HUES6 (cell line): Measurements from ENCODE around the gene DCTN4.

ENCODE experiments used
- H3K27ac ChIP-seq: 2 replicates; pipeline ENCODE4 v1.7.0; 2013; ENCODE audit warnings: low read depth, mild to moderate bottlenecking, low read length, inconsistent platforms
- H3K27me3 ChIP-seq: 2 replicates; pipeline ENCODE4 v1.6.1; 2013; ENCODE audit warnings: low read length; ENCODE audit not compliant: control insufficient read depth, insufficient read depth
- H3K36me3 ChIP-seq: 2 replicates; pipeline ENCODE4 v1.6.1; 2013; ENCODE audit warnings: low read length; ENCODE audit not compliant: control insufficient read depth, insufficient read depth
- H3K4me1 ChIP-seq: 2 replicates; pipeline ENCODE4 v1.6.1; 2013; ENCODE audit warnings: low read length; ENCODE audit not compliant: control insufficient read depth, insufficient read depth
- H3K4me3 ChIP-seq: 2 replicates; pipeline ENCODE4 v1.5.1; 2013; ENCODE audit warnings: low read depth, low read length
- H3K9ac ChIP-seq: one replicate; pipeline ENCODE4 v1.6.1; 2013; ENCODE audit warnings: mild to moderate bottlenecking, low read length
- H3K9me3 ChIP-seq: 2 replicates; pipeline ENCODE4 v1.6.1; 2013; ENCODE audit warnings: low read depth, low read length; ENCODE audit not compliant: control insufficient read depth, insufficient read depth

Gene DCTN4

DNA sequence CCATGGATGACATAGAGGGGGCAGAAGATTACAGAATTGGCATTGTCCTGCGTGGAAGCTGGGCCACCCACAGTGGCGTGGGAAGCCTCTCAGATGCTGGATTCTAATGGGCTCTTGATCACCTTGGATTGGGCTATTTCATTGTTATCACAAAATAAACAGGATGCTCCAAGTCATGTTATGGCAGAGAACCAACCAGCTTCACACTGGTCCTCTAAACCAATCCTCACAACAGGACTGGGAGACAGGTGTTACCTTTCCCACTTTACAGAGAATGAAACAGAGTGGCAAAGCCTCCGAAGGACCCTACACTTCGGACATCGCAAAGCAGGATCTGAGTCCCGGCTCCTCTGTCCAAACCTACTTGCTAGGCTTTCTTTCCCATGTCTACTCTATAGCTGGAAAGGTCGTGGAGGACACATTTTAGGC lies 19.3 kb upstream of the DCTN4 start:
- Histone ChIP-seq H3K9me3 (no peaks in the 10 kb centered on the region), H3K27ac (no peak overlapping the region), H3K9ac (peak overlapping the region; percentile 54), H3K4me3 (peak overlapping the region; percentile 74), H3K27me3 (peaks cover 27% of the 10 kb centered on the region), H3K36me3 (no peaks in the 10 kb centered on the region), H3K4me1 (peaks cover 19% of the 10 kb centered on the region)

DNA sequence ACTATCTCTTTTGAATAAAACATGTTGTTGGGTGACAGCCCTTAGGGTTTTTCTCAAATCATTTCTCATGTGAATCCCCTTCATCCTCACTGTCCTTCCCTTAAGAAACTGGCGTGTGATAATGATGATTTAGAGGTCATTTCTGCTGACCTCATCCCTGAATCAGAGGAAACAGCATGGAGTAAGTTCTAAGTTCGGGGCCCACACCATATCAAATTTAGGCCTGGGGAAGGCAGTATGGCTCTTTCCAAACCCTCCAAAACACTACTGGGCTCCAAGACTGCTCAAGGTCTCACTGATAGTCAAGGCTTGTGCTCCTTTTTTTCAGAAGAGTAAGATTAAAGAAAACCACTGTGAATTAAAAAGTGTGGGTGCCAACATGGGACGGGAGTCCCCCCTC lies 18.9 kb upstream of the DCTN4 start:
- no peak overlapping the region for H3K9ac ChIP-seq

DNA sequence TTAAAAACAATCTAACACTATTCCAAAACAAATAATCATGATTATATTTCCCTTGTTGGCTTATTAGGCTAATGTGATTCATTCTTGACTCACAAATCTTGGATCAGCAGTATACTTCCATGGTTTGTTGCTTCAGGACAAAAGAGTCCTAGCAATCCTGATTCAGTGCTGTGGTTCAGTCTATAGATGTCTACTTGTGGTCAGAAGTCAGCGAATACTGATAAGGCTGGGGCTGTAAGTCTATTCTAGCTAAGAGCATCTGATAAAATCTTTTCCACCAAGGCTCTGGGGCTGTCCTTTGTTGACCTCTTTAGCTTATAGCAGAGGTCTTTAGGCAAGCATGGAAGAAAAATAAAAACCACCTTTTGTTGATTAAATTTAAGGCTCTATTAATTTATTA lies 15.3 kb upstream of the DCTN4 start:
- Histone ChIP-seq H3K4me1 (peaks cover 8% of the 10 kb centered on the region; the same call in 1 of the 2 replicates), H3K27ac (no peak overlapping the region), H3K4me3 (no peak overlapping the region), H3K9ac (no peak overlapping the region), H3K36me3 (no peaks in the 10 kb centered on the region), H3K27me3 (peaks cover 15% of the 10 kb centered on the region), H3K9me3 (no peaks in the 10 kb centered on the region)

More for the DNA sequence above, 18.9 kb upstream of the DCTN4 start:
- H3K27me3 ChIP-seq, result peaks cover 27% of the 10 kb centered on the region
- no peaks in the 10 kb centered on the region for H3K36me3 ChIP-seq
- peaks cover 19% of the 10 kb centered on the region for H3K4me1 ChIP-seq
- no peaks in the 10 kb centered on the region for H3K9me3 ChIP-seq
- H3K27ac ChIP-seq, result no peak overlapping the region
- peak overlapping the region; percentile 74 for H3K4me3 ChIP-seq

DNA sequence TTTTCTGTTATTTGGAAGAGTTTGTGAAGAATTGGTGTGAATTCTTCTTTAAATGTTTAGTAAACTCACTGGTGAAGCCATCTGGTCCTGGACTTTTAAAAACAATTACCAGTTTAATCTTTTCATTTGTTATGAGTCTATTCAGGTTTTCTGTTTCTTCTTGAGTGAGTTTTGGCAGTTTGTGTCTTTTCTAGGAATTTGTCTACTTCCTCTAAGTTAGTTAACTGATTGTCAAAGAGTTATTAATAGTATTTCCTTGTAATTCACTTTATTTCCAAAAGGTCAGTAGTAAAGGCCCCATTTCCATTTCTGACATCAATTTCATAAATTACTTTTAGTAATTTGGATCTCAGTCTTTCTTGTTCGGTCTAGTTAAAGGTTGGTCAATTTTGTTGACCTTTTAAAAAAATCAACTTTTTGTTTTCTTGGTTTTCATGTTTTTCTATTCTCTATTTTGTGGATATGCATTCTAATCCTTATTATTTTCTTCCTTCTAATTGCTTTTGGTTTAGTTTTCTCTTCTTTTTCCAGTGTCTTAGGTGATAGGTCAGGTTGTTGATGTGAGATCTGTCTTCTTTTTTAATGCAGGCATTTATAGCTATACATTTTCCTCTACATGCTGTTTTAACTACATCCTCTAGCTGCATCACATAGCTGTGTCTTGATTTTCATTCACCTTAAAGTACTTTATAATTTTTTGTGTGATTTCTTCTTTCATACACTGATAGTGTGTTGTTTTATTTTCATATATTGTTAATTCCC lies 12.4 kb upstream of the DCTN4 start:
- no peak overlapping the region for H3K9ac ChIP-seq
- H3K36me3 ChIP-seq, result no peaks in the 10 kb centered on the region
- no peaks in the 10 kb centered on the region for H3K9me3 ChIP-seq
- H3K27me3 ChIP-seq, result peaks cover 3% of the 10 kb centered on the region; the same call in 1 of the 2 replicates
- H3K4me1 ChIP-seq, result no peaks in the 10 kb centered on the region
- no peak overlapping the region for H3K27ac ChIP-seq
- no peak overlapping the region for H3K4me3 ChIP-seq

DNA sequence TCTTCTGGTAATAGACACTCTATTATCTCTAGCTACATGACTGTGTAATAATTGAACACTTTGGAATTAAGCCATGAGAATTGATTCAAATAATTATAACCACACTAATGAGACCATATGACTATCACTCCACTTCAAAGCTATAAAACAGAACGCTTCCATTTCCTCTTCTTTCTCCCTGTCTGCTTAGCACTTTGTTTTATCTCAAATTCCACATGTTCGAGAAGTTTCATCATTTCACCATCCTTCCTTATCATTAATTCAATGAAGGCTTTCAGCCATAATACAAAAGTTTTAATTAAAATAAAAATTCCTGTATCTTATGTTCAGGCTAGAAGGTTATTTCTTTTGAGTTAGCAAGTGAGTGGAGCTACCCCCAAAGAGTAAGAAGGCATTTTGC lies 7.4 kb upstream of the DCTN4 start:
- Histone ChIP-seq H3K27me3 (peaks cover 3% of the 10 kb centered on the region; the same call in 1 of the 2 replicates), H3K9me3 (no peaks in the 10 kb centered on the region), H3K36me3 (no peaks in the 10 kb centered on the region), H3K4me3 (no peak overlapping the region), H3K4me1 (no peaks in the 10 kb centered on the region), H3K9ac (no peak overlapping the region), H3K27ac (no peak overlapping the region)

DNA sequence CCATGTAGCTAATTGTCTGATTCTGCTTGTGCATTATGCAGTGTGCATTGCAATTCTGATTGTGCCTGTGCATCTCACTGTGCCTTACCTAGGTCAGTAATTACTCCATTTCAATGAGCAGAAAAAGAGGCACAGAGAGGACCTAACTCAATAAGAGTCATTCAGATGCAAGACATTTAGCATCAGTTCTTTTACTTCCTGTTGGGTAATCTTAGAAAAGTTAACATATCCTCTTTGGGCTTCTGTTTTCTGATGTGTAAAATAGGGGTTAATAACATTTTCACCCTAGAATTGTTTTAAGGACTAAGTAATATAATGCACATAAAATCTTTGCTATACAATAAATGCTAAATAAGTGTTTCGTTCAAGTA lies 7.0 kb upstream of the DCTN4 start:
- H3K4me1 ChIP-seq, result no peaks in the 10 kb centered on the region
- H3K9ac ChIP-seq, result no peak overlapping the region
- peaks cover 3% of the 10 kb centered on the region; the same call in 1 of the 2 replicates for H3K27me3 ChIP-seq
- no peaks in the 10 kb centered on the region for H3K36me3 ChIP-seq
- H3K27ac ChIP-seq, result no peak overlapping the region
- no peaks in the 10 kb centered on the region for H3K9me3 ChIP-seq
- H3K4me3 ChIP-seq, result no peak overlapping the region

DNA sequence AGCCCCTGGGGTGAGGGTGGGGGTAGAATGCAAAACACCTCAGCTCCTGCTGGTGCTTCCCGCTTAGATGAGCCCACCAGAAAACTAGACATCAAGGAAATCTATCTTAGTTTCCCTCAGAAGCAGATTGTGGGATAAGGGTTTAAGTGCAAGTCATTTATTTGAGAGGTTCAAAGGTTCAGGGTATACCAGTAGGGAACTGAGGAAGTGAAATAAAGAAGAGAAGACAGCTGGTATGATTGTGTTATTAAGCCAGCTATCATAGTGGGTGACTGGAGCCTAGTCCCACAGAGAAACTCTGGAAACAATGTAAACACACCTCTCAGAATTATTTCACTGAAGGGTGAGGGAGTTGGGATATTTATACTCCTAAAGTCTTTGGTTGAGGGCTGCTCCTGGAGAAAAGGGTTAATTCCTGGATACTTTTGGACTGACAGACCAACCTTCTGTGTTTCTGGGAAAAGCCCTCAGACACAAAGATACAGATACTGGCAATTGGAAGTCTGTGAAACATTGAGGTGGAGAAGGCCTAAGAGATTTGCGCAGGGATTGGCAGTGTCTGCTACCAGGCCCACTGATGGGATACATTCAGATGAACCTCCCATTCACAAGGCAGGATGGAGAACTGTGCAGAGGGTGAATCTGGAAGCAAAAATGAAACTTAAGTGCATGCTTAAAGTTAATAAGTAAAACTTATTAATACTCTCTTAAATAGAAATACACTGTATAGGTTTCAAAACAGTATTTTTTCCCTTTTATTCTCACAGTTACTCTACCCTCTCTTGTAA lies 6.4 kb upstream of the DCTN4 start:
- H3K4me1 ChIP-seq, result no peaks in the 10 kb centered on the region
- H3K27me3 ChIP-seq, result peaks cover 3% of the 10 kb centered on the region; the same call in 1 of the 2 replicates
- H3K4me3 ChIP-seq, result no peak overlapping the region
- H3K9me3 ChIP-seq, result no peaks in the 10 kb centered on the region; the same call in 1 of the 2 replicates
- H3K36me3 ChIP-seq, result no peaks in the 10 kb centered on the region
- no peak overlapping the region for H3K27ac ChIP-seq
- H3K9ac ChIP-seq, result no peak overlapping the region

DNA sequence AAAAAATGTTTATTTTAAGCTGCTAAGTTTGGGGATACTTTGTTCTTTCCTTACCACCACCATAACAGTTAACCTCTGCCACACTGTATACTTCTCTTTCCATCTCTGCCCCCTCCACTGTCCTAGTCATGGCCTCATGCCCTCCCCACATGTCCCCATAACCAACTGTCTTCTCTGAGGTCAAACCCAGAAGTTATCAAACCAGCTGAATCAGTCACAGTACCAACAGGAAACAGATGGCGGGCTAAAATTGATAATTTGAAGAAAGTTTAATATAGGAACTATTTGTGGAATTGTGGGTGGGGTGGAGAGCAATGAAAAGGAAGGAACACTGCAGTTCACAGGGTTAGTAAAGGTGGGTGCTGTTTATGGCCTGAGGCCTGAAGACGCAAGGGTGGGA lies 5.7 kb upstream of the DCTN4 start:
- Histone ChIP-seq H3K9ac (no peak overlapping the region), H3K9me3 (peaks cover 5% of the 10 kb centered on the region), H3K36me3 (no peaks in the 10 kb centered on the region), H3K27me3 (peaks cover 3% of the 10 kb centered on the region; the same call in 1 of the 2 replicates), H3K4me1 (no peaks in the 10 kb centered on the region), H3K4me3 (no peak overlapping the region), H3K27ac (no peak overlapping the region)

DNA sequence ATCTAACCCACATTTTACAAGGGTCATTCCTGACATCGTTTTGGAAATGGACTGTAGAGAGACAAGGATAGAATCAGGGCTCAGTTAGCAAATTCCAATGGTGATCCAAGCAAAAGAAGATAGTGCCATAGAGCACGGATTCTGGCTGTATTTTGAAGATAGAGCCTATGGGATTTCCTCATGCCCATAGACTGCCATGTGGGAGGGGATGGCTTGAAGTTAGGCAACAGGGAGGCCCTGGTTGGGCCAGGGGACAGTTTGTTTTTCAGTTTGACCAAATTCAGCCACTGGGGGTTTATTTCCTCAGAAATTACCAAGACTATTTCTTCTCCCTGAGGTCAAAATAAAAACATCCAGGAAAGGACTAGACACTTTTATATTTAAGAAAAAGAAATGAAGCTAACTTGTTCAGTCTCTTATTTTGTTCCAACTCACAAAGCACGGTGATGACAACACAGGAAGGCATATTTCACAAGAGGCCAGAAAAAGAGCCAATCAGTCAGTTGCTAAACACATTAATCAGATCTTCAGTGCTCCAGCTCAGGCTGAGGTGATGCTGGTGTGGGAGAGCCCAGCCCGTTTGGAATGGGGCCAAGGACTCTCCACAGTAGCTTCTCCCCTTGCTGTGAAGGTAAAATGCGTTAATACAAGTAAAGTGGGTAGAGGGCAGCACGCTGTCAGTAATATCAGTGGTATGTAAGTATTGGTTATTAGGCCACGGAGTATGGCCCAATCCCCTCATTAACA lies 4.4 kb upstream of the DCTN4 start:
- Histone ChIP-seq H3K27ac (no peak overlapping the region), H3K9ac (no peak overlapping the region), H3K27me3 (peaks cover 3% of the 10 kb centered on the region; the same call in 1 of the 2 replicates), H3K4me3 (no peak overlapping the region), H3K4me1 (no peaks in the 10 kb centered on the region), H3K36me3 (no peaks in the 10 kb centered on the region), H3K9me3 (peaks cover 9% of the 10 kb centered on the region)

DNA sequence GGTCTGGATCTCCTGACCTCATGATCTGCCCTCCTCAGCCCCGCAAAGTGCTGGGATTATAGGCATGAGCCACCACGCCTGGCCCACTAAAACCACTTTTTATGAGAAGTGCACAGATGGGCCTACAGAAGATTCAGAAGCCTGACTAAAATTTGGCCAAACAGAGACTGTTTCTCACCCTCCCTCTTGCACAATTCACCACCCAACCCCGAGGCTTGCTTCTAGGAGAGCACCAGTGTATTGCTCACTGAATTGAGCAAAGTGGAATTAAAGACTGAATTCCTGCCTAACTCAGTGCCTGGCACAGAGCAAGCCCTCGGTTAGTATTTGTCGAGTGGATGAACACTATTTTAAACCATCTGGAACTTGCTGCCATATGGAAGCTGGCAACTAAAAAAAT lies 3.4 kb upstream of the DCTN4 start:
- no peaks in the 10 kb centered on the region for H3K4me1 ChIP-seq
- H3K27me3 ChIP-seq, result peaks cover 3% of the 10 kb centered on the region; the same call in 1 of the 2 replicates
- no peak overlapping the region for H3K27ac ChIP-seq
- H3K36me3 ChIP-seq, result no peaks in the 10 kb centered on the region
- no peak overlapping the region for H3K9ac ChIP-seq
- H3K4me3 ChIP-seq, result no peak overlapping the region
- peaks cover 9% of the 10 kb centered on the region for H3K9me3 ChIP-seq

DNA sequence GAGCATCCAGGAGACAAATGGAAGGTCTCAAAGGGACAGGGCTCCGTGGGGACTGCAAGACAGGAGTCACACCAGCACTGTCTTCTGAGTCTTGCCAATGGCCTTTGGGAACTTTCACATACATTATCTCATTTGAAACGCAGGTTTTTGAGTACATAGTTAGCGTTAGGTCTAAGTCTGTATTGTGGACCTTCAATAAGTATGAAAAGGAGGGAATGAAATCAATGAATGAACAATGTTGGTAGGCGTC lies 442 bp upstream of the DCTN4 start:
- Histone ChIP-seq H3K4me1 (no peaks in the 10 kb centered on the region), H3K27ac (peak overlapping the region; percentile 82; the same call in 1 of the 2 replicates), H3K4me3 (peak overlapping the region; percentile 88), H3K9me3 (peaks cover 9% of the 10 kb centered on the region), H3K36me3 (peaks cover 20% of the 10 kb centered on the region), H3K27me3 (no peaks in the 10 kb centered on the region), H3K9ac (peak overlapping the region; percentile 93)
